Transverse colon (tissue), 4 donors: ENCODE results near the gene PDXK.

Source experiments
- CTCF ChIP-seq, 5 experiments: fragments of 200-600 bp in 3 of 5; fragments of 450-650 bp in 2 of 5; sonication (generic) in 3 of 5; IDR thresholded peaks; 1 replicate in 2 of 5; 2 replicates in 3 of 5; pipeline ENCODE4 v1.5.1; 2016 to 2017; ENCODE audit warnings: antibody characterized with exemption in 5 of 5, inconsistent platforms in 3 of 5, mild to moderate bottlenecking in 2 of 5, moderate library complexity in 1 of 5
- POLR2AphosphoS5 ChIP-seq, 3 donors: sonication (generic); formaldehyde crosslinking; IDR thresholded peaks; one replicate each; pipeline ENCODE4 v1.6.1; 2016; ENCODE audit warnings: antibody characterized with exemption in 3 of 3

GRCh38 chr21:43727519-43728153, 8.7 kb downstream of the PDXK start:
- TF ChIP-seq CTCF (IDR thresholded peaks at IDR 0.05) (no peak), POLR2AphosphoS5 (IDR thresholded peaks at IDR 0.05) (no peak)
